Brain microvascular endothelial cell (primary cell): ENCODE data around the gene GRM8.
A peak's percentile ranks its signal among the peaks of the same experiment; 100 is the strongest.

Source experiments
- DNase-seq: peaks from one replicate; pipeline ENCODE4 v3.0.0-alpha.2; 2020
- H3K27ac ChIP-seq: fragments of 250-450 bp; sonication (Bioruptor Pico); 2 replicates; pipeline ENCODE4 v1.5.1; 2020; ENCODE audit warnings: mild to moderate bottlenecking, moderate library complexity
- H3K27me3 ChIP-seq: fragments of 250-450 bp; sonication (Bioruptor Pico); replicated peaks from 2 replicates; pipeline ENCODE4 v1.5.1; 2020; ENCODE audit warnings: mild to moderate bottlenecking
- H3K36me3 ChIP-seq: fragments of 250-450 bp; sonication (Bioruptor Pico); replicated peaks from 2 replicates; pipeline ENCODE4 v1.5.1; 2020; ENCODE audit warnings: mild to moderate bottlenecking
- H3K4me3 ChIP-seq: 2 replicates; pipeline ENCODE4 v1.5.1; 2011; ENCODE audit warnings: low read depth, mild to moderate bottlenecking, control low read depth, low read length, moderate library complexity
- in situ Hi-C: cut with HindIII; loops from 2 replicates; pipeline ENCODE4 v1.10.0; 2017; ENCODE audit warnings: low sequenced_read_pairs, low pct_ligation_motif_present
- TF ChIP-seq, protein P1 (sequence below): IDR thresholded peaks from 2 replicates; pipeline ENCODE4 v1.5.1; 2011; ENCODE audit warnings: low read depth, mild to moderate bottlenecking, moderate library complexity, low read length, control low read depth, inconsistent platforms; ENCODE audit errors: missing control alignments

The GRM8 gene

DNA sequence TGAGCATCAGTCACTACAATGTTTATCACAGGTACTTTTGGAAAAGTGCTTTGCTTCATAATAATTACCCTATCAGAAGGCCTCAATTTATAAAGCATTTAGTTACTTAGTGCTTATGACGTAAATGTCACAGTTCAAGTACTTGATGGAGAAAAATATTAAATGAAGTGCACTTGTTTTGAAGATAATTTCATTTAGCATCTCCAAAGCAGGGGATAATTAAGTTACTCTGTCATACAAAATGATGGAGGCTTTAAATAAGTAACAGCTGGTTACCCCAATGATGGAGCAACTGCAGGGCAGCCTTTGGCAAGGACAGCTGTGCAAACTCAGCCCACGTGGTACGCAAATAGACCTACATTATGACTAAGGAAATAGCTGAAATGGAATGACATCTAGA is 768.8 kb downstream of the GRM8 start:
- no peak overlapping the region for H3K4me3 ChIP-seq
- DNase-seq, result no peak
- H3K27me3 ChIP-seq, result no peaks in the 10 kb centered on the region
- H3K36me3 ChIP-seq, result no peaks in the 10 kb centered on the region
- H3K27ac ChIP-seq, result no peak overlapping the region
- in situ Hi-C loops, result no loop called here
- TF ChIP-seq, protein P1, sequence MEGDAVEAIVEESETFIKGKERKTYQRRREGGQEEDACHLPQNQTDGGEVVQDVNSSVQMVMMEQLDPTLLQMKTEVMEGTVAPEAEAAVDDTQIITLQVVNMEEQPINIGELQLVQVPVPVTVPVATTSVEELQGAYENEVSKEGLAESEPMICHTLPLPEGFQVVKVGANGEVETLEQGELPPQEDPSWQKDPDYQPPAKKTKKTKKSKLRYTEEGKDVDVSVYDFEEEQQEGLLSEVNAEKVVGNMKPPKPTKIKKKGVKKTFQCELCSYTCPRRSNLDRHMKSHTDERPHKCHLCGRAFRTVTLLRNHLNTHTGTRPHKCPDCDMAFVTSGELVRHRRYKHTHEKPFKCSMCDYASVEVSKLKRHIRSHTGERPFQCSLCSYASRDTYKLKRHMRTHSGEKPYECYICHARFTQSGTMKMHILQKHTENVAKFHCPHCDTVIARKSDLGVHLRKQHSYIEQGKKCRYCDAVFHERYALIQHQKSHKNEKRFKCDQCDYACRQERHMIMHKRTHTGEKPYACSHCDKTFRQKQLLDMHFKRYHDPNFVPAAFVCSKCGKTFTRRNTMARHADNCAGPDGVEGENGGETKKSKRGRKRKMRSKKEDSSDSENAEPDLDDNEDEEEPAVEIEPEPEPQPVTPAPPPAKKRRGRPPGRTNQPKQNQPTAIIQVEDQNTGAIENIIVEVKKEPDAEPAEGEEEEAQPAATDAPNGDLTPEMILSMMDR, result no peak

GRCh38 chr7:126472825-126473224 is 779.9 kb downstream of the GRM8 start:
- in situ Hi-C loops, result no loop called here
- H3K27me3 ChIP-seq, result no peaks in the 10 kb centered on the region
- H3K27ac ChIP-seq, result no peak overlapping the region
- no peak for DNase-seq
- TF ChIP-seq, protein P1, result no peak
- no peak overlapping the region for H3K4me3 ChIP-seq
- H3K36me3 ChIP-seq, result no peaks in the 10 kb centered on the region

DNA sequence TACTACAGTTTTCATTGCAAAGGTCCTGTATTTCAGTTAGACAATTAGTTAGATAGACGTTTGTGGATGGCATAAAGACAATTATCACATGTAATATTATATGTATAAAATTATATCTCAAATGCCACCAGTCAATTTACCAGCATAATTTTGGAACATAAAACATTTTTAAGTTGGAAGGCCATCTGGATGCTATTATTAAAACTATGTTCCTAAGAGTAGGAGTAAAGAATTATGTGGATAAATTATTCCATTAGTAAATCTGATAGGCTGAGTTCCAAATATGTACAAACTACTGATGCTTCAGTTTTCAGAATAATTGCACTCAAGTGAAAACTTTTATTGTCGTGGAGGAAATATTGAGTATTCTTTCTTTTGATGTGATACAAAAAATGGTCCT is 790.3 kb downstream of the GRM8 start:
- TF ChIP-seq, protein P1, result no peak
- in situ Hi-C loops, result no loop called here
- no peak for DNase-seq
- no peaks in the 10 kb centered on the region for H3K27me3 ChIP-seq
- no peak overlapping the region for H3K4me3 ChIP-seq
- H3K36me3 ChIP-seq, result no peaks in the 10 kb centered on the region
- H3K27ac ChIP-seq, result no peak overlapping the region

DNA sequence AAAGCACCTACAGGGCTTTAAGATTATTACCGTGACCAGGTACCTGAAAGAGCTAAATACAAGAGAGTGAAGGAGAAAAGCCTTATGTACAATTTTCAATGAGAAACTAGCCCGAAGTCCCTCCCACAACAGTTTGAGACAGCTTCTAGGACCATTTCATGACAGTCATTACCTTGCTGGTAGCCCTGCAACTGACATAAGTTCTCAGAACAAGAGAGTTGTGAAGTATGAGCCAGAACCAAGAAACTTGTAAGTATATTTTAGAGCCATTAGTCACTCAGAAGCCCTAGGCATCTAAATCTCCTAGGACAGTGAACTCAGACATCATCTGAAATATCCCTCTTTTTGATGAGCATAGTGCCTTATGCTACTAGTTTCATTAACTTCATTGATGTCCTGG is 792.1 kb downstream of the GRM8 start:
- Histone ChIP-seq H3K4me3 (no peak overlapping the region), H3K27ac (no peak overlapping the region), H3K36me3 (no peaks in the 10 kb centered on the region), H3K27me3 (no peaks in the 10 kb centered on the region)
- TF ChIP-seq, protein P1, result no peak
- DNase-seq, result no peak
- in situ Hi-C loops, result no loop called here

DNA sequence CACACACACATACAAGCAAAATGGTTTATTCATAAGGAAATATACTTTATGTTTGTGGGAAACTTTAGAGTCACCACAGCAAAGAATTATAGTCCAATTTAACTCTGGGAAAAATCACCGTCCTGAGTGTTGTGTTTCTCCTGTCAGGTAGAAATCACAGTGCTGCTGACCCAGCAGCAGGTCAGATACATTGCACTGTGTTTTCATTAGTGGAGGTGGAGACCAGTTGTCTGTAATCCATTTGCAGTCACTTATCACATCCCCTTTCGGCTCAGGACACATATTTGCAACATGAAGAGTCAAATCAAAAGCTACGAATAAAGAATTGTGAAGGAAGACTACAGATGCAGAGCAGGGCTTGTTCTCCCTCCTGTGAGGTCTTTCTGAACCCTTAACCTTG is 799.6 kb downstream of the GRM8 start:
- in situ Hi-C loops, result no loop called here
- TF ChIP-seq, protein P1, result no peak
- no peak for DNase-seq
- Histone ChIP-seq H3K4me3 (no peak overlapping the region), H3K36me3 (no peaks in the 10 kb centered on the region), H3K27ac (no peak overlapping the region), H3K27me3 (no peaks in the 10 kb centered on the region)

DNA sequence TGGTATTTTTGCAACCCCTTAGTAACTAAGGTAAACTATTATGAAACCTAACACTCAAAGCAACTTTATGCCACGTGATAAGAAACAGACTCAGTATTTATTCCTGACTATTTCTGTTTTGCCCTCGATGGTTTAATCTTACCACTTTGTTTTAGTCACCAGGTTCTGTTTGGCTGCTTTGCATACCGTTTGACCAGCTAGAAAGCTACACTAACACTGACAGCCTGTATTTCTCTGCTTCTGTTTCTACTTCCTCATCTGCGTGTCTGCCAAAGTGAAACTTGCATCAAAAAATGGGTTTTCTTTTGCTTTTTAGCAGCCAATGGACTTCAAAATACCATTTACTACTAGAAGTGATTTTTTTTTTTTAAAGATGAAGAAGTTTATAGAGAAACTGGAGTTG is 802.5 kb downstream of the GRM8 start:
- no peaks in the 10 kb centered on the region for H3K27me3 ChIP-seq
- H3K36me3 ChIP-seq, result no peaks in the 10 kb centered on the region
- TF ChIP-seq, protein P1, result no peak
- DNase-seq, result peak; percentile 27
- no peak overlapping the region for H3K4me3 ChIP-seq
- H3K27ac ChIP-seq, result no peak overlapping the region
- in situ Hi-C loops, result no loop called here
